Testis (tissue), 3 donors: ENCODE data around the gene IL36RN. TPM values are rescaled to one million over a fixed set of nuclear protein-coding genes. Genes with fewer than 3 reads are reported as not detected.

ENCODE experiments used
- DNase-seq: peaks from one replicate; pipeline ENCODE4 v3.0.0-alpha.2; 2019
- H3K27ac ChIP-seq, 2 donors: fragments of 200-600 bp; sonication (generic); one replicate each; pipeline ENCODE4 v1.5.1; 2019
- H3K27me3 ChIP-seq: fragments of 200-600 bp; sonication (generic); one replicate; pipeline ENCODE4 v1.5.1; 2019
- H3K36me3 ChIP-seq: fragments of 200-600 bp; sonication (generic); one replicate; pipeline ENCODE4 v1.5.1; 2017; ENCODE audit warnings: low read depth; ENCODE audit errors: missing control alignments
- H3K4me1 ChIP-seq: fragments of 200-600 bp; sonication (generic); one replicate; pipeline ENCODE4 v1.5.1; 2019
- H3K4me3 ChIP-seq, 2 donors: fragments of 200-600 bp; sonication (generic); one replicate each; pipeline ENCODE4 v1.5.1; 2017 to 2019
- H3K9me3 ChIP-seq: fragments of 200-600 bp; sonication (generic); one replicate; pipeline ENCODE4 v1.5.1; 2017
- CTCF ChIP-seq, 3 experiments: fragments of 450-650 bp in 2 of 3; fragments of 200-600 bp in 1 of 3; sonication (generic) in 1 of 3; IDR thresholded peaks; one replicate each; pipeline ENCODE4 v1.5.1; 2016 to 2019; ENCODE audit warnings: antibody characterized with exemption in 3 of 3, mild to moderate bottlenecking in 2 of 3, moderate library complexity in 1 of 3
- POLR2A ChIP-seq: fragments of 450-650 bp; IDR thresholded peaks from one replicate; pipeline ENCODE4 v1.6.1; 2017; ENCODE audit warnings: antibody characterized with exemption, mild to moderate bottlenecking, moderate library complexity
- WGBS, 2 donors: methylation state at CpG; one replicate each; pipeline ENCODE4 v1.1.5; 2018; 5-methylcytosine and 5-hydroxymethylcytosine counted together
- intact Hi-C: fragments of 100-400 bp; cut with DNase I; formaldehyde crosslinking; loops from one replicate; pipeline ENCODE4 v1.15.1; 2023; ENCODE audit warnings: low total_unique reads
- polyA plus RNA-seq: library from polyadenylated mRNA; stranded (reverse); fragments of 350-450 nt; fragmentation: Illumina TruSeq; extraction: RNeasy Lipid Tissue Mini Kit (QIAGEN cat#74804); gene quantifications from one replicate; pipeline ENCODE4 v1.2.3, GENCODE V29; 2014; ENCODE audit warnings: low read depth, low replicate concordance; ENCODE audit not compliant: insufficient read depth
- total RNA-seq, 2 donors: library from RNA; depleted of rRNA; stranded (reverse); fragments of >200 nt; gene quantifications; one replicate each; pipeline ENCODE4 v1.2.3, GENCODE V29; 2016

The IL36RN gene
- total and polyA plus RNA-seq, 3 donors from 2014 or later = not detected

- 82 to 83% methylated on average over 6 of the region's 6 CpGs for WGBS, 2 donors
- TF ChIP-seq CTCF (IDR thresholded peaks at IDR 0.05) = no peak
- no peak for TF ChIP-seq POLR2A
- no peaks in the 10 kb centered on the region for H3K36me3 ChIP-seq
- no peak overlapping the region for H3K27ac ChIP-seq
- H3K9me3 ChIP-seq = no peaks in the 10 kb centered on the region
- H3K4me1 ChIP-seq = no peaks in the 10 kb centered on the region
- no peaks in the 10 kb centered on the region for H3K27me3 ChIP-seq
- intact Hi-C loops = no loop called here
- H3K4me3 ChIP-seq = no peak overlapping the region
- no peak for DNase-seq
Measured at GRCh38 chr2:113105047-113105785, 46.2 kb downstream of the IL36RN start.

GRCh38 chr2:113111121-113111520 is 52.1 kb downstream of the IL36RN start:
- DNase-seq = no peak
- Histone ChIP-seq H3K27me3 (no peaks in the 10 kb centered on the region), H3K27ac (no peak overlapping the region), H3K4me3 (no peak overlapping the region), H3K9me3 (no peaks in the 10 kb centered on the region), H3K36me3 (no peaks in the 10 kb centered on the region), H3K4me1 (no peaks in the 10 kb centered on the region)
- WGBS, 2 donors = 78 to 90% methylated on average over 3 of the region's 3 CpGs
- TF ChIP-seq CTCF (IDR thresholded peaks at IDR 0.05) (no peak), POLR2A (no peak)
- intact Hi-C loops = no loop called here

- H3K36me3 ChIP-seq = no peaks in the 10 kb centered on the region
- no peak overlapping the region for H3K27ac ChIP-seq
- no peaks in the 10 kb centered on the region for H3K27me3 ChIP-seq
- no peak for DNase-seq
- 67 to 69% methylated on average over 6 of the region's 6 CpGs for WGBS, 2 donors
- intact Hi-C loops = no loop called here
- no peak for TF ChIP-seq POLR2A
- H3K4me3 ChIP-seq = no peak overlapping the region
- H3K4me1 ChIP-seq = no peaks in the 10 kb centered on the region
- H3K9me3 ChIP-seq = no peaks in the 10 kb centered on the region
Measured at GRCh38 chr2:113111823-113112287, 52.9 kb downstream of the IL36RN start.

GRCh38 chr2:113112441-113112840 is 53.4 kb downstream of the IL36RN start:
- Histone ChIP-seq H3K4me1 (no peaks in the 10 kb centered on the region), H3K27ac (no peak overlapping the region), H3K4me3 (no peak overlapping the region), H3K9me3 (no peaks in the 10 kb centered on the region), H3K36me3 (no peaks in the 10 kb centered on the region), H3K27me3 (no peaks in the 10 kb centered on the region)
- 75 to 86% methylated on average over 8 of the region's 8 CpGs for WGBS, 2 donors
- no peak for DNase-seq
- TF ChIP-seq POLR2A (no peak), CTCF (IDR thresholded peaks at IDR 0.05) (no peak)
- intact Hi-C loops = no loop called here

- Histone ChIP-seq H3K27ac (no peak overlapping the region), H3K27me3 (no peaks in the 10 kb centered on the region), H3K4me1 (no peaks in the 10 kb centered on the region), H3K9me3 (no peaks in the 10 kb centered on the region), H3K4me3 (no peak overlapping the region), H3K36me3 (no peaks in the 10 kb centered on the region)
- no peak for TF ChIP-seq CTCF (IDR thresholded peaks at IDR 0.05)
- TF ChIP-seq POLR2A = no peak
- intact Hi-C loops = no loop called here
- DNase-seq = no peak
- 79% methylated on average over 6 of the region's 6 CpGs for WGBS, 2 donors
Measured at GRCh38 chr2:113112871-113113270, 53.9 kb downstream of the IL36RN start.
